ENCODE measurements around the gene JAK1.

Gene JAK1

DNA sequence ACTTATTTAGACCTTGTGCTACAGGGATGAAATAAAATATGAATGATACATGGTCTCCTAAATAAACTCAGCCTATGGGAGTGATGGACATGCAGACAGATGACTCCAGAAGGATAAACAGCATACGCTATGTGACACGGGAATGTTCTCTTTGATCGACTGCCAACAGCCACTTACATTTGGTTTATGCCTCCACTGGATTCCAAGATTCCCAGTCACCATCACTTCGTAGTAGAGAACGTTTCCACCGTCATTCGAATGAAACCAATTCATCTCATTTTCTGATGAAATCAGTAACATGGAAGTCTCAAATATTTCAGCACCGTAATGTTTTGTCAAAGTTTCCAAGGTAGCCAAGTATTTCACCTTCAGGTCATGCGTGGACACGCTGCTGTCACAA, 99.7 kb downstream of the JAK1 start:
- DNase-seq: no peak

DNA sequence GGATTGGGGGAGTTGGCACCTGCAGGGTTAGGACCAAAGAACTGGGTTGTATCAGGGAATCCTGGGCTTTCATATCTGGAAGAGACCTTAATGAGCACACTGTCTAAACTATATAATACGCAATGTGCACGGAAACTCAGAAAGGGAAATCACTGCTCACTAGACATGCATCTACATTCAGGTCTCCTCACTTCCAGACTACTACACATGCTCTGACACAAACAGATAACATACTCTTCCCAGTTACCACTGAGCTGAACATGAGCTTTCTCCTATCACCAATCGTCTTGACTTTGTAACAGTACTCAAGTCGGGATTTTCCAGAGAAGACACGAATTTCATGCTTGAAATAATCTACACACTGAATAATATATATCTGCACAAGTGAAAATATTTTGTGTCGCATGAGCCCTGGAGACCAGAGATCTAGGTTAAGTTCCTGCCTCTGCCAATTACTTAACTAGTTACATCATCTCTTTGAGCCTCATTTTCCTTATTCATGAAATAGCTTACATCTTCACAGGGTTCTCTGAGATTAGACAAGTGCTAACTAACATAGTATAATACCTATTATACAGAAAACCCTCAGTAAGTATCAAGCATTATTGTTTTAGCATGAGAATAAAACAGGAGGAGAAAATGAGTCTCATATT, 101.1 kb downstream of the JAK1 start:
- no peak for DNase-seq

DNA sequence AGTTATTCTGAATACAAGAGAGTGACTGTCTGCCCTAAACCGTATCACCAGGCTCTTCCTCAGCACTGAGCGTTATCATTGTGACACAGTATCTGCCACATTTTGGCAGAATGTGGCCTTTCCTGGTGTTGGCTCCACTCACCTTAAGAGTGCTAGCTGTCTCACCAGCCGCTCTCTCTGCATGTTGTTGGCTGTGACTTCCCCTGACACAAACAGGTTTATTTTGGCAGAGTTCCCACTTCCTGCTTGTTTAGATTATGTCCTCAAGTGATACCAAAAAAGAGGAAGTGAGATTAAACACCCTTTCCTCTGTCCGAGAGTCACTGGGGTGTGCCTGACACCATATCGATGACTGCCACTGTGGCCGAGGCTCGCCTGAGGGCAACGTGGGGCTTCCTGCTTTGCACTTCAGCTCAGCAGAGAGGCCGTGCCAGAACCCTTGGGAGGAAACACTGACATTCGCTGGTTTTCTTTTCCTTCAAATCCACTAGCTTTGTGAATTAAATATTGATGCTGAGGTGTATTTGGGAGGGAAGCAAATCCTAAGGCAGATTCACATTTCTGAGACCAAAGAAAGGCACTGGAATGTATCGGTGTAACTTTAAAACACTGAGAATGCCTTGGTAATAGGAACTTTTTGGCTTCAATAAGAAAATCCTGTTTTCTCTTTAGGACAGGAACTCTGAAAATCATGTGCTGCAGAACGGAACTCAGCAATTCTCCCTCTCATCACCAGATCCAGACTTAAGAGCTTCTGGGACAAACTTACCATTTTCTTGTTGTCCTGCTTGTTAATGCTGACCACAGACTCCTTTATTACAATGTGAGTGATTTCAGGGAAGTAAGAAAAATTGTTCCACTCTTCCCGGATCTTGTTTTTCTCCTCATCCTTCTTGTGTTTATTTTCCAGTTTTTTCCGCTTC, 102.1 kb downstream of the JAK1 start:
- DNase-seq: peak; percentile 8

DNA sequence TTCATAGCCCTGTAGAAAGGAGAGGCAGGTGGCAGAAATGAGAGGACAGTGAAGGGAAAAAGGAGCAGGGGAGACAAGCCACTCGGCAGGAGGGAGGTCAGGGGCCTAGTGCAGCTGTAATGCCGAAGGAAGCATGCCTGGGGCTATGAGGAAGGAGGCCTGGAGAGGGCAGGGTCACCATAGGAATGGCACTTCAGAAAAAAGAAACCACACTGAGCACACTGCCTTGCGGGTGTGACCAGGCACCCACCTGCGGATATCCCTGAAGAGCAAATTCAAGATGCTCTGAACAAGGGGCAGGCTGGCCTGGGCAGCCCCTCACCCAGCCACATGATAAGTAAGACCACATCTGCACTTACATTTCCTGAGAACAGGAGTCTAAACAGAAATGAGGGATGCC, 104.7 kb downstream of the JAK1 start:
- peak; percentile 23 for DNase-seq

DNA sequence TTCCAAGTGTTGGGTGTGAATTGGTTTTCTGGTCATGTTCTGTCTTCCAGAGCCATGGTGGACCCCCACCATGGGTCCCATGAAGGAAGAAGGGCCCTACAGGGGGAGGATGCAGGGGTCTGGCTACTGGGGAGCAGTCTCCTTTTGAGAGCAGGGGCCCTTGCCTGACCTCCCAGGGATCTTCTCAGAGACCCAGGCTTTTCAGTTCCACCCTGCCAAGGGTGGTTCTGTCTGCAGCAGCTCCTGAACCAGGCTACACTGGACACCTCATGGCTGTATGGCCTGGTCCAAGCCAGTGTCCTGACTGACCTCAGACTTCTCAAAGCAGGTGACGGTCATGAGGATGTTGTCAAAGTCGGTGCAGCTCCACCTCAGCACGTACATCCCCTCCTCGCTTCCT, 109.0 kb downstream of the JAK1 start:
- DNase-seq: no peak

DNA sequence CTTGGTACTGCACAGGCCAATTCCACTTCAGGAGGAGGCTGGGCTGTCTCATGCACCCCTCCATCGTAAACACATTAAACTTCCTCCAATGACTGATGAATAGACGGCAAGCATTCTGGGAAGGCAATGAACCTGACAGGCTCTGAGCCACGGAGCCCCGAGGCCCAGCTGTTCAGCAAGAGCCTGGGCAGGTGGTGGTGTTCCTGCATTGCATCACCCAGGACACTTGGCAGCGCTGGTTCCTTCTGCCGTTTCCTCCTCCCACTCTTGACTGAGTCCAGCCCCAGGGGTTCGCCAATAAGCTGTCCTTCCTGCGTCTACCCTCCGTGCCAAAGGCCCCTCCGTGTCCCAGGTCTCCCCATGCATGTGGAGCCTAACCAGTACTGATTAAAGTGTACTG, 109.8 kb downstream of the JAK1 start:
- no peak for DNase-seq

DNA sequence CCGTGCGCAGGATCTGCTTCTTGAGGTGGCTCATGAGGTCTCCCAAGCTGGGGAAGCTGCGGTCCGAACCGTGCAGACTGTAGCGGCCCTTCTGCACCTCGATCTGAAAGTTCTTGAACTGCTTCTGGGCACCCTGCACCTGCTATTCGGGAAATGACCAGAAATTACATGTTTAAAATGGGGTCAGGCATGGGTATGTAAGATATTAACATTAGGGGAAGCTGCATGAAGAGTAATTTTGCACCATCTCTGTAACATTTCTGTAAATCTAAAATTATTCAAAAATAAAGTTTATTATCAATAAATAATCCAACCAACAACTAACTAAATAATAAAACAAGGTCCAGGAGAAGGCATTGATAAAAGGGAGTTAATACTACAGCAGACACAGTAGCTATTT, 110.8 kb downstream of the JAK1 start:
- no peak for DNase-seq

DNA sequence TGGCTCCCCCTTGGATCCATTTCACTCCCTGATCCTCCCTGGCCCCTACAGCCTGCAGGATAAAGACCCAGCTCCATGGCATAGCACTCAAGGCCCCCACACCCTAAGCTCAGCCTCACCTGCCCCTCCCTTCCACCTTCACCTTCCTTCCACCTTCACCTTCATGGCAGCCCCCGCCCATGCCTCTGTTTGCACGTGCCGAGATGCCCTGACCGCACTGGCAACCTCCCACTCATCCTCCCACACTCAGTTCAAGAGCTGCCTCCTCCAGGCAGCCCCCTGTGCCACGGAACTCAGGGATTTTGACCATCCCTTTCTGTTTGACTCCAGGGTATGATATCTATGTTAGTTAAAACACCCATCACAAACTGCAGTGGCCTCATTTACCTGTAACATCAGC, 111.7 kb downstream of the JAK1 start:
- DNase-seq: no peak

DNA sequence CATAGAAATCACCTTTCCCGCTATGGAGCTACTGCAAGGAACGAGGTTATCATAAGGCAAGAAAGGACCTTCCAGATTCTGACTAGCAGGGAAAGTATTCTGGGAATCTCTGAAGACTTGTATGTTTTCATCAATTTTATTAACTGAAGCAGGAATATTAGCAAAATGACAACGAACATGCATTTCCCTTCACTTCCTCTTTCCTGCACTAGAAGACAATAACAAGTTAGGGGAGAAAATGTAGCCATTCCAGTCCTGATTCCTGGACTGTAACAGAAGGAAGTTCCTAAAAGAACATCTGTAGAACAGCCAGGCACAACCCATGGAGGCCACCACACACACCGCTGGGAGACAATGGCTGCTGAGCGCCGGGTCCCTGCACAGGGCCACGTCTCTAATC, 114.7 kb downstream of the JAK1 start:
- no peak for DNase-seq

DNA sequence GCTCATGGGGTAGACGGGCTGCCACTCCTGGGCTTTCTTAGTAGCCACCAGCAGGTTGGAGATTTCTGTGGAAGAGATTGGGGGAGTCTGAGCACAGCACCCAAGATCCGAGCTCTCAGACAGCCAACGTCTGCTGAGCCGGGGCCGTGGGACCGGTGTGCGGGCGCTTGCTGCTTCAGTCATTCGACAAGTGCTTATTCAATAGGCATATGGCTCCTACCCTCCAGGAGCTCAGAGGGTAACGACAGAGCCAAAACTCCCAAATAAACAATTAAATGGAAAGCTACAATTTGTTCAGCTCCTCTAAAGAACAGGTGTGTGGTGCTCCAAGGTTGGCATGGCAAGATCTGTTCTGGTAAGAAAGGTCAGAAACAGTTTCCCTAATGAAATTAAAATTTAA, 115.5 kb downstream of the JAK1 start:
- DNase-seq: no peak

DNA sequence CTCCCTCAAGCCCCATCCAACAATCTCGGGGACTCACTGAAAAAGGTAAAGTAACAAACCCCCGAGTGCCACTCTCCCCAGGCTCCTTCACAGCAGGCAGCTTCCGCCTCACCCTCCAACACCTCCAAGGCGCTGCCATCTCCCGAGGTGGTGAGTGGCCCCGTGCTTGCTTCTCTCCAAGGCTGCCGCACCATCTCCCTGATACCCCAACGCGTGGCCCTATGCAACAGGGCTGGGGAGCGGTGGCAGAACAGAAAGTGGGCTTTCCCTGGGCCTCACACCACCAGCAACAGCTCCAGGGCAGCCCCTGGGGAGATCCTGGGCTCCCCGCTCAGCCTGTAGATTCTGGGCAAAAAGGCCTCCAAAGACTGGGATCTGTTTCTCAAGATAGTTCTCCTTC, 116.4 kb downstream of the JAK1 start:
- no peak for DNase-seq

DNA sequence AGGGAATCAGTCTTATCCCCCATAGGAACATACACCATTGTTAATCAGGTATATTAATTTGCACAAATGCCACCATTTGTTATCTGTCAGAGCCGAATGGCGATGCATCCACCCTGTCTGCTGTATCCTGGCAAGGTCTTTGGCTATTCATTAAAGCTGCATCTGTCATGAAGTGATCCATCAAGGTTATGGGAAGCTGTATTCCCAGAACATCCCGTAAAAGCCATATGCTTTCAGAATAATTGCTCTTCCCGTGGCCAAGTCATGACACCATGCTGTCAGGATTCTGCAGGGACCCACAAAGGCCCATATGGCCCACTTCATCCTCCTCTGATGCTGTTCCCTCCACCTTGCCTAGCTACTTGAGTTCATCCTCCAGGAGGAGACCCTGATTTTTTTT, 117.5 kb downstream of the JAK1 start:
- no peak for DNase-seq

DNA sequence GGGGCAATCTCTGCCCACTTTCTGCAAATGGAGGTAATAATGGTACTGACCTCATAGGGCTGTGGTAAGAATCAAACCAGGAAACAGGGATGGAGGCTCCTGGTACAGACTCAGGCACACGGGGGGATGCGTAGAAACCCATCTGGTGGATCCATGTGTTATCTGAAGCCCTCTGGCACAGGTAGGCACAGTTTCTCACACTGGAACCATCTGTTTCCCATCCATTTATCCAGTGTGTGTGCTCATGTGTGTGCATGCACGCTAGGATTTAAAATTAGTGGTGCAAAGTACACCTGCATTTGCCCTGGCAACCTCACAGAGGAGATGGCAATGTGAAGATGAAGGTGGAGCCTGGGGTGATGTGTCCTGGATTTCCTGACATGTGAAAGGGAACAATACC, 118.2 kb downstream of the JAK1 start:
- DNase-seq: no peak

DNA sequence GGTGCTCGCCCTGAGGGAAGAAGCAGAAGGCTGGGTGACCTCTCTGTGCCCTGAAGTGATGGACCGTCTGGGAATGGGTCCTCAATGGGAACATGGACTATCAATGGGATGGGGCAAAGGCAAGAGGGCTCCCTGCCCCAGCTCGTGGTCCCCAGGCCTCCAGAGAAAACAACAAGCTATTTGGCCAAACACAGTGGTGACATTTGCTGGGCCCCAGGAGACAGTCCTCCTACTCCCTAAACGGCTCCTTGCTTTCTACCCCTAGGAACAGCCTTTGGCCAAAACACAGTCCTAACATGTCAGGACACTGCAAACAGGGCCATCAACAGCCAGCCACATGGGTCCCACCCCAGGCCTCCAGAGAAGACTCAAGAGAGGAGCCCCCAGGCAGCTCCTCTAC, 118.7 kb downstream of the JAK1 start:
- DNase-seq: no peak

DNA sequence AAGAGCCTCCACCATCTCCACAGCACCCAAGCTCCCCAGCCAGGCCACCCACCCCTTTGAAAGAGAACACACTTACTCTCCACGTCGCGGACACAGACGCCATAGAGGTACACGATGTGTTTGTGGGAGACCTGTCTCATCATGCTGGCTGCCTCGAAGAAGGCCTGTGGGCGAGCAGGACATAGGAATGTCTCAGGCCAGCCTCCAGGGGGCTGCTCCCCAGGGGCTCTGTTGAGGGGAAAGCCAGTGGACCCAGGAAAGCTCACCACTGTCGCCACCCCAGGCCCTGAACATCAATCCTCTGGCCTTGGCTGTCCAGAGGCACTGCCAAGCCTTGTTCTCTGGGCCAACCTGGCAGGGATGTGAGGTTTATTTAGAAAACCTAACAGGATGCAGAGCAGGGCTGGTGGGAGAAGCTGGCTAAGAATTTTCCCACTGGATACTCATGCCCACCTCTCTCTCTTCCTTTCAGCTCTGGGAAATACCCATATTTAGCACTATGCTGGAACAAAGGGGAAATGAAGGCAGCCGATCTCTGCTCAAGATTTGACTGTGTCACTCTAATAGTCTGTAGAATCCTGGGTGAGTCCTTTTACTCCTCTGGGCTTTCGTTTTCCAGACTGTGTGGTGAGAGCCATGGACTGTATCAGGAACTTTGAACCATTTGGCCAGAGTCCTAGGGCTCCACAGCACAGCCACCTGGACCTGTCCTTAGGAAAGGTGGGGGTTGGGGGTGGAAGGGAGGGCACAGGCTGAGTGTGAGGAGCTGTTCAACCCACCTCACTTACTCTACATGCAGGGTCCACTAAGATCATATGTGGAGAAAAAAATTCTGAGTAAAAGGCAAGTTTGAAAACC, 119.5 kb downstream of the JAK1 start:
- DNase-seq: no peak

DNA sequence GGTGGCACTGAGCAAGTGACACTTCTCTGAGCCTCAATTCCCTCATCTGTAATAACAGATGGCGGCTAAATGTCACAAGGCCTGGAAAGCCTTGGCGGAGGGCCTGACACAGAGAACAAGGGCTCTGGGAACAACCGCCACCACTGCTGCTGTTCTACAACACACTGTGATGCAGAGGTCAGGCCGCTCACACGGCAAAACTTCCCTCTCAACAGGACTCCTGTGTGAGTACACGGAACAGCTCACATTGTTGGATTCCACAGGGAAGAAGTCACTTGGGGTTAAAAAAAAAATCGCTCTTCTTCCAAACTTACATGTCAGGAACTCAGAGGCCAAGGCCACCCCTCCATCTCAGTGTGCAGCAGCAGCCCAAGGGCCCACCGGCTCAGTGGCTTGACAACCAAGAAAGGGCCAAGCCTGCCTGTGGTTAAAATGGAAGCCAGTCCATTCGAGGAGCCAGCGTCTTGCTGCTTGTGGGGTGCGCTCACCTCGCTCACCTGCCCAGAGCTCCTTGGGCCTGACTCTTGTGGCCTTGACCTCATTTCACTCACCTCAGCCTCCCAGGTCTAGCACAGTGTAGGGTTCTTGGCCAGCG, 120.4 kb downstream of the JAK1 start:
- DNase-seq: no peak

DNA sequence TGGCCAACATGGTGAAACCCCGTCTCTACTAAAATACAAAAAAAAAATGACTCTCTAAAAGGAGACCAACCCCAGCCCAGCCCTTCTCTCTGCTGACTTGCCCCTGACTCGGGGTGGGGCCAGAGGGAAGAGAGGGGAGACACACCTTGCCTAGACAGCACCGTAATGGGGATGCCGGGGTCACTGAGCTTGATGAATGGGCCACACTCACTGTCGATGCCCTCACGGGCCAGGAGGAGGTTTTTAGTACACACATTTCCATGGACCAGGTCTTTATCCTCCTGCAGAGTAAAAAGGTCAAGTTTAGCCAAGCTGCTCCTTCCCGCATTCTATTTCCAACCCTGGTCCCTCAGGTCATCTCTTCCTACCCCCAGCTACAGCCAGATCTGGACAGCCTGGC, 121.7 kb downstream of the JAK1 start:
- DNase-seq: no peak

DNA sequence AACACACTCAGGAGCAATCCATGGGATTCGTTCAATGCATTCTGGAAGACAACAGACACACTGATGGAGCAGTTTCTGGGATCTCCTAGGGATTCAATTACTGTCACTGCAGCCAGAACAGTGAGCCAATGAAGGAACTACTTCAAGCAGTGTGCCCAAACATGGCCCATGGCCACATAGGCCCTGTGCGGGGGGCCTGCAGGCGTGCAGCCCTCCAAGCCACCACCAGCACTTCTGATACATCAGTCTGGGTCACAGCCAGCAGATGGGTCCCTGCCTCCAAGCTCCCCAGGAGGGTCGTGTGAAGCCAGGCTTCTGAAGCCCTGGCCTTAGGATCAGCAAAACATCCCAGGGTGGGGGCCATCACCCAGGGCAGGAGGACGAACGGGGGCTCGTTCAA, 122.2 kb downstream of the JAK1 start:
- DNase-seq: no peak

DNA sequence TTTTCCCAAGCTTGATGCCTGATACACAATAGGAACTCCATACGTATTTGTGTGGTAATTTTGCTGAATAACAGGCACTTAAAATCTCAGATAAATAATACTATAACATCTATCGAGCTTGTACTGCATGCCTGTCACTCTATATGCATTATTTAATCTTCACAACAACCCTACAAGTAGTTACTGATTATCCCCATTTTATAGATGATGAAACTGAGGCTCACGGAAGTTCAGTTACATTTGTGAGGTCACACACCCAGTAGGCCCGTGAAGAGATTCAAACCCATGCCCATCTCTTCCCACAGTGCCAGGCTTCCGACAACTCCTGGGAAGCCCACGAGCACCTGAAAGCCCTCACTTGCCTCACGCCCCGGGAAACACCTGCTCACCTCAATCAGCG, 122.7 kb downstream of the JAK1 start:
- DNase-seq: no peak

DNA sequence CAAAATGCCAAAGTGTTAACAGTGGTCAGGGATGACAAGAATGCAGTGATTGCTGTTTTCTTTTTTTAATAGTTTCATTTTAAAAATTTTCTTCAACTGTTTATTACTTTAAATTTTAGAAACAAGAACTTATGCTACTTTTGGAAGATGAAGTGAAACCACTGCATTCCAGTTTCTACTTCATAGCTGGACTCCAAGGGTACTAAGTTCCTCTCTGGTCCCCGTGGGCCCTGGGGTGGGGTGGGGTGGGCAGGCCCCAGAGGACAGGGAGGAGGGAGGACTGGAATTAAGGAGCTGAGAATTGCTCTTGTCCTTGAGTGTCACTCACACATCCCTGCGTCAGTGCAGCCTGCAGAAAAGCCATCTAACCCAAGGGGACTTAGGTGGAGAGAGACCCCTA, 124.1 kb downstream of the JAK1 start:
- no peak for DNase-seq

DNA sequence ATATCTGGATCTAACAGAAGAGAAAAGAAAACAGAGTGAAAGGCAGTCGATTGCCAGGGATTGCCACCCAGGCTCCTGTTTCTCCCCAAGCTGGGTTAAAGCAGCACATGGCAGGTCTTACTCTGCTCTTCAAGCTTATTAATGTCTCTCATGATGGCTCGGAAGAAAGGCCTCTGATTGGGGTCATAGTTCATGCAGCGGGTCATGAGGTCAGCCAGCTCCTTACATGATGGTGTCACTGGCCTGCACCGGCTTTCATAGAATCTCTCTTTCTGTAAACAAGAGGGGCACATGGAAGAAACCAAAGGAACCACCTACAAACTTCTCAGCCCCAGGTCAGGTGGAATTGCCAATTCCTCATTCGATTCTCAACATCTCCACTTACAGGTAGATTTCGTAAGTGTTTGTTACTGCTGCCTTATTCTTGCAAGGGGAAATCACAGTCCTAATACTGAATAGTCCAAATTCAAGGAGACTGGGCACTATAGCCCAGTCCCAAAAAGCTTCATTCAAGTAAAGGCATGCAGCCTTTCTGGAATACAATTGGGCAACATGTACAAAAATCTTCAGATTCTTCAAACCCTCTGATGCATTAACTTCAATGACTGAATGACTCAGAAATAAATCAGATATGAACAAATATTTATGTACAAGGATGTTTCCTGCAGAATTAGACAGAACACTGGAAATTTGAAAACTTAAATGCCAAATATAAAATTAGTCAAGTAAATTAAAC, 124.9 kb downstream of the JAK1 start:
- DNase-seq: no peak
